Activated CD8-positive, alpha-beta memory T cell treated with anti-CD3 and anti-CD28 coated beads for 48 hours (primary cell): ENCODE data around the gene SLAIN1.

Source experiments
- DNase-seq, 3 experiments: peaks; one replicate each; pipeline ENCODE4 v3.0.0-alpha.2; 2020; ENCODE audit warnings: low read depth in 2 of 3, low spot score in 2 of 3

SLAIN1 gene

DNA sequence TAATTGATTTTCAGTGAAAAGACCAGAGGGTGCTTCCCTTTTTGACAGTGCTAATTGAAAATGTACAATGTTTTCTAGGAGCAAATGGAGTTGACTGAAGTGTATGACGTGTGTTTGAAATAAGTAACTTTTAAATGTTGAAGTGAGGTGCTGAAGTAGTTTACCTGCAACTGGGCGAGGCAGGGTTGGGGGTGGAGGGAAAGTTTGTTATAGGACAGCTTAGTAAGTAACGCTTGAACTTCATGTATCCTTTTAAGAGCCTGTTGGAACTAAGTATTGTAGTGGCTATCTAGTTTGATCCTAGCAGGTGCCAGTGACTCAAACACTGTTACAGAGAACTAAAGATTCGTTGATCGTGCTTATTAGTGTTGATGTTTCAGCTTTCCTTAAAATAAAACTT lies 5.9 kb downstream of the SLAIN1 start:
- DNase-seq = no peak

DNA sequence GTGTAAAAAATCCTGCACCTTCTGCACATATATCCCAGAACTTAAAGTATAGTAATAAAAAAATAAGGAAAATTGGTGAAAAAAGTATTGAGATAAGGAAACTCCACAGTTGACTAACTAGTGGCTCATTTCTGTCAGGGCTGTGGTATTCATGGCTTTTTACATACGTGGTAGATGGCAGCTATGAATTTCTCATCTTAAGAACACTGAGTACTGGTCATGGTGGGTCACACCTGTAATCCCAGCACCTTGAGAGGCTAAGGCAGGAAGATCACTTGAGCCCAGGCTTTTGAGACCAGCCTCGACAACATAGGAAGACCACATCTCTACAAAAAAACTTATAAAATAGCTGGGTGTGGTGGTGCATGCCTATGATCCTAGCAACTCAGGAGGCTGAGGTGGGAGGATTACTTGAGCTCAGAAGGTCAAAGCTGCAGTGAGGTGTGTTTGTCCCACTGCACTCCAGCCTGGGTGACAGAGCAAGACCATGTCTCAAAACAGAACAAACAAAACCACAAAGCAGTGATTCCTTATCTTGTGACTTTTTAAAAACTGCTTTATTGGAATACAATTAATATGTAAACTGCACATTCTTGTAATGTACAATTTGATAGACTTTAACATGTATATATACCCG lies 16.8 kb downstream of the SLAIN1 start:
- DNase-seq = no peak

DNA sequence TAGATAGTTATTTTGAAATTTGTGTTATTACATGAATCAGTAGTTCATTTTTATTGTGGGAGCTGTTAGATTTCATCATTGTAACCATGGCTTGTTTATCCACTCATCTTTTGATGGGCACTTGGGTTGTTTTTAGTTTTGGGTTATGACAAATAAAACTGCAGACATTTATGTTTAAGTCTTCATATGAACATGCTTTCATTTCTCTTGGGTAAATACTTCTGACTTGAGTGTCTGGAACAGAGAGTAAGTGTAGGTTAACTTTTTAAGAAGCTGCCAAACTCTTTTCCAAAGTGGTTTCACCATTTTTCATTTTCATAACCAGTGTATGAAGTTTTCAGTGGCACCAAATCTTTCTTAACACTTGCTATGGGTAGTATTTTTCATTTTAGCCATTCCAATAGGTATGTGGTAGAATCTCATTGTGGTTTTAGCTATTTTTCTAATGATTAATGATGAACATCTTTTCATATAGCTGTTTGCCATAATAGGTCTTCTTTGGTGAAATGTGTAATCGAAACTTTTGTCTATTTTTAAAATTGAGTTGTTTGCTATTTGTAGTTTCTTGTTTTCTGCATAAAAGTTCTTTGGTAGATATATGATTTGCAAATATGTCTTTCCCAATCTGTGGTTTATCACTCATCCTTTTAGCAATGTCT lies 17.9 kb downstream of the SLAIN1 start:
- no peak for DNase-seq

DNA sequence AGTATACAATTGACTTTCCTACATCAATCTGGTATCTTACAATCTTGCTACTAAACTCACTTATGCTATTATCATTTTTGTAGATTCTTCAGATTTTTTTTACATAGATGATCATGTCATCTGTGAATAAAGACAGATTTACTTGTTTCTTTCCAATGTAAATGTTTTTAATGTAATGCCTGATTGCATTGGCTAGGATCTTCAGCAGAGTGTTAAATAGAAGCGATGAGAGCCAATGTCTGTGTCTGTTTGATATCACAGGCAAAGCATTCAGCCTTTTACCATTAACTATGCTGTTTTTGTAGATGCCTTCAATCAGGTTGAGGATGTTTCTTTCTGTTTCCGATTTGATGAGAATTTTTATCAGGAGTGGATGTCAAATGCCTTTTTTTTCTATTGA lies 19.2 kb downstream of the SLAIN1 start:
- DNase-seq = no peak

DNA sequence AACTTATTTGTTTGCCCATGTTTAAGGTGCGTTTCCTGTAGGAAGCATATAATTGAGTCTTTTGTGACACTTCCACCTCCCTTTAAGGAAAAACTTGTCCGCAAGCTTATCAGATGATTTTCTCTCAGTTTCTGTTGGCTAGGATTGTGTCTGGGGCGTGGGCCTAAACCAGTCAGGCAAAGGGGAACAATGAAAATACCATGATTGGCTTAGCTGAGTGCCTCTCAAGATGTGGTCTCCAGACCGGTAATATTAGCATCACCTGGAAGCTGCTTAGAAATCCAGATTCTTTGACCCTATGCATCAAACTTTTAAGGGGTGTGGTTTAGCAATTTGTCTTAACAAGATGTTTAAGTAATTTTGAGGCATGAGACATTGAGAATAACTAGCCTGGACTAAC lies 20.0 kb downstream of the SLAIN1 start:
- DNase-seq = no peak

DNA sequence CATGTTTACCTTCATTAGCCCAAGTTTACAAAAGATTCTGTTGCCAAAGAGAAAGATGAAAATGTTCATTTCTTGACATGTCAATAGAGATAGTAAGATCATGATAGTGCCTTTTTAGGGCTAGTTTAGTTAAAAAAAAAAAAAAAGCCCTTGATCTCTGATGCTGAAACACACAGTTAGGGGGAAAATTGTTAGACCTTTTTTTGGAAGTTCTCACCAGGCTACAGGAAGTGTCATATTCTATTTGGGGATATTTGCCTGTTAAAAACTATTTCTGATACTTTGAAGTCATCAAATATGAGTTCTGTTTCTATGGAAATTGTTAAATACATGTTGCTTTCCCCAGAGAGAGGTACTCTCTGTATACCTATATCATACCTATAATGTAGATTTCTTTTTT lies 21.6 kb downstream of the SLAIN1 start:
- no peak for DNase-seq

DNA sequence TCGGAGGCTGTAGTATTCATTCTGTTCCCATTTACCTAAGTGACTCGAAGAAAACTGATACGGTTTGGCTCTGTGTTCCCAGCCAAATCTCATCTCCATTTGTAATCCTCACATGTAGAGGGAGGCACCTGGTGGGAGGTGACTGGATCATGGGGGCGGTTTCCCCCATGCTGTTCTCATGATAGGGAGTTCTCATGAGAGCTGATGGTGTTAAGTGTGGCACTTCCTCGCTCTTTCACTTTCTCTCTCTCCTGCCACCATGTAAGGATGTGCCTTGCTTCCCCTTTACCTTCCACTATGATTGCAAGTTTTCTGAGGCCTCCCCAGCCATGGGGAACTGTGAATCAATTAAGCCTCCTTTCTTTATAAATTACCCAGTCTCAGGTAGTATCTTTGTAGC lies 23.5 kb downstream of the SLAIN1 start:
- no peak for DNase-seq

DNA sequence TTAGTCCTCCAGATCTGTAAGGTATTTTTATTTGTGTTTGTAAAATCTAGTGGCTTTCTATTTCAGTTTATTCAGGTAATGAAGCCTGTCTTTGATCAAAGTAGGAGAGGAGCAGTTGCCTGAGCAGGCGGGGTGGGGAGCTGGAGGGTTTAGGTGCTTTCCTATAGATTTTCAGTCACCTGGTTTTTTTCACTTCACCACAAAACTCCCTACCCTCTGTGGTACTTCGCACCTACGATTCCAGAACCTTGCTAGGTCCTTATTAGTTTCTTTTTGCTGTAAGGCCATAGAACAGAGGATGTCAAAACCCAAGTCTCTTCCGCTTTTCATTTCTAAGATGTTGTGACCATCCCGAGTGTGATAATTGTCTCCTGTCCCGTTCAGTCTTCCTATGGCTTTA lies 26.6 kb downstream of the SLAIN1 start:
- no peak for DNase-seq

DNA sequence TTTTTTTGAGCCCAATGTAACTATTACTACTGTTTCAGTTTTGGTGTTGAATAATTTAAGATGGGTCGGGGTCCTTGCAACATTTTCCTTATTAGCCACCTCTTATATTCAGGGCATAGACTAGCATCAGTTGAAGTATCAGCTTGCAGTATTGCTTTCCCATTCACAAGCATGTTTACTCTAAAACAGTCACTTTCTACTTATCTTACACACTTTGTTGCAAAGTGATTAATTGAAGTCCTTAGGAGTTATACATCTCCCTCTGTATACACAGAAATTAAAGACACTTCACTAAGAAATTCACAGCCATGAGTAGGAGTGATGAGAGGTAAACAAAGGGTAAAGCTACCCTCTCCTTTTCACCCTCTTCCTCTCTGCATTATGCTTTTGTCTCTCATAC lies 27.6 kb downstream of the SLAIN1 start:
- no peak for DNase-seq

DNA sequence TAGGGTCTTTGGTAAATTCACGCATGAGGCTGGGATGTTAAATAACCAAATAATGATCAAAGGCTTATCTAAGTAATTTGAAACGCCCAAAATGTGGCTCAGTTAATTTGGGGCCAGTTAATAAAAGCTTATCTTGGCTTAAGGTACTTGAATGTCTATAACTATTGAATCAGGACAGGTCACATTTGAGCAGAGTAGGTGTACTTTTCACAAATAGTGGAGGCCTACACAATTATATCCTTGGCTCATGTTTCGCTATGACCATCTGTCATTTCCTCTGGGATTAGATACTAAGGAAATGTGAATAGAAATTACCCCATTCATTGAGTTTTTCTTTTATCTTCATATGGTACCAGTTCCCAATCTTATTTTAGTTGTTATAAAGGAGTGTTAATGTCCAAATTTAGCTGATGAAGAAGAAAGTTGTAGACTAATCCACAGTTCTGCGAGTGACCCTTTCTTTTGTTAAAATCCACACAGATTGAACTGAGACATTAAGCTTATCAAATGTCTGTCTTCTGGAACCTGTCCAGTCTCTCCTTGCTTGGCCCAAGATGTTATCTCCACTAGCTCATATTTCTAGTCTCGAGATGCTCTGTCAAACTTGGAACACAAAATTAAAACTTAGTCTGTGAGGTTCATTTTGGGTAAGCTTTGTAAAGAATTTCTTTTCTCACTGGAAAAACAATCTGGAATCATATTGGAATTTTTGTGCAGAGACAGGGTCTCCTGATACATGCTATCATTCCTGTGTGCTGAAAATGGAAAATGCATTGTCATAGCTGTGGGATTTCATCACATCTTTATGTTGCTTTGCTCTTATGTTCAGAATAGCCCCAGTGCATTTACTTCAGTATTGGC lies 31.0 kb downstream of the SLAIN1 start:
- no peak for DNase-seq

DNA sequence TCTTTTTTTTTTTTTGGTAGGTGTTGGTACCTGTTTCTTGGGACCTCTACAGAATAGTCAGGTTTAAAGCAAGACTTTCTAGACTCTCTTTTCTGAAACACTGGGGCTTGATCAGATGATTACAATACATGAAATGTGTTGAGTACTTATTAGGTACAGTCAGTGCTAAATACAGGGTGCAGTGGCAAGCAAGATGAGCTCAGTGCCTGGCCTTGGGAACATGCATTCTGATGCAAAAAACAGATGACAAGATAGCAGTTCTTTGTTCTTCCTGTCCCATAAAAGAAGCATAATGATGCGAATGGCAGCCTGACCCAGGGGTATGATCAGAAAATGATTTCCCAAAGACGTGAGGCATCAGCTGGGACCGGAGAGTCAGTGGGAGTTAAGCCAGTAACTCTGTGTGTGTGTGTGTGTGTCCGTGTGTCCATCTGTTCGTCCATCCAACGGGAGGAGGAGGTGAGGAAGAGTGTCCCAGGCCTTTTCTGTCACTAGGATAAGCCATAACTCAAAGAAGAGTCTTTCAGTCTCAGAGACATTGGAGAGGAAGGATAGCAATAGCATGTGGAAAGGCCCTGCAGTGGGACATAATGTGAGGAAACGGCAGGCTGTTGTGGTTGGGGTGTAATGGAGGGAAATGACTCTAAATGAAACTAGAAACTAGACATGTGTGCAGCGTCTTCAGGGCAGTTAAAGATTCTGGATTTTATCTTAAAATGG lies 32.2 kb downstream of the SLAIN1 start:
- peak in 1 of 3 experiments; percentile 12 for DNase-seq

DNA sequence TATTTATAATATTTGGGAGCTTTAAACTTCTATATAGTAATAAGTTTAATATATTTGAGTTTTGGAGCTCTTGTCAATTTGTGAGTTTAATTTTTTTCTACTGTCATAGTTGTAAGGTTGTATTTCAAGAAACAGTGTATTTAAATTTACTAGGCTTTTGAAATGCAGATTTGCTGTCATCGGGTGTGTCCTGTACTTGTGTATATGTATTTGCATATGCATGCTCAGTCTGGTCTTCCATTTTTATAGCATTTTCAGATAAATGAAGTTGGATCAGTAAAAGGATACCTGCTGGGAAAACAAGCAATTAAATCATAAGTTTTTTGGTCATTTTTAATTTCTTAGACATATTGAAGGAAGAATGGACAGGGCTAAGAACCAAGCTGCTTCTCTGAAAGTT lies 33.1 kb downstream of the SLAIN1 start:
- no peak for DNase-seq

DNA sequence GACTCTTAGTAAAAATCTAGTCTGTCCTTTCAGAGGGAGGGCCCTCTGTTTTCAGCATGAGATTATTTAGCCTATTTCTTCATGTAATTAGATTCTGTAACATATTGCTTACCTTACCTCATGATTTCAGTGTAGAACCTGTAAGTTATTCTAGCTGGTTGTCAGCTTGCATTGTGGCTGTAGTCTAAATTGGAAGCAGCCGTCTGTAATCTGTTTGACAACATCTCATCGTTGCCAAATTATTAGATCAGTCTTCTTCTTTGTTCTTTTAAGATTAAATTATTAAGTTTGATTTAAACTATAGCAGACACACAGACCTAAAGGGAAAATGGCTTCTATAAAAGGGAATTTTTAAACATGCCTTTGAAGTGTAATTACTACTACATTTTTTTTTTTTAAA lies 34.8 kb downstream of the SLAIN1 start:
- no peak for DNase-seq

DNA sequence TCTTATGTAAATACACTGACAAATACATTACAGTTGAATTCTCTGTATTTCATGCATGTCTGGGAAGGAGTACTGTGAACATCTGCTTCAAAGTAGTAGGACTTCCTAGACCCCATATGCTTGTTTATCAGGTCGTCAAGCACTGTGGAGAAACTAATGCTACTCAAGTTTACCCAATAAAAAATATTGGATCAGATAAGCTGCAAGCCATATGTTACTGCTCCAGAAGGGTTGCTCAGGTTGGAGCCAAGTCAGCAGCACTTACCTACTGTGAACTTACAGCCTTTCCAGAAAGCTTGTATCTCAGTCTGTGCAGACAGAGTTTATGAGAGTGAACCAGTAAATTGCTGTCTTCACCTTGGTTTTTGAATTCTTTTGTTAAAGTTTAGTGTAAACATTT lies 36.2 kb downstream of the SLAIN1 start:
- DNase-seq = no peak

DNA sequence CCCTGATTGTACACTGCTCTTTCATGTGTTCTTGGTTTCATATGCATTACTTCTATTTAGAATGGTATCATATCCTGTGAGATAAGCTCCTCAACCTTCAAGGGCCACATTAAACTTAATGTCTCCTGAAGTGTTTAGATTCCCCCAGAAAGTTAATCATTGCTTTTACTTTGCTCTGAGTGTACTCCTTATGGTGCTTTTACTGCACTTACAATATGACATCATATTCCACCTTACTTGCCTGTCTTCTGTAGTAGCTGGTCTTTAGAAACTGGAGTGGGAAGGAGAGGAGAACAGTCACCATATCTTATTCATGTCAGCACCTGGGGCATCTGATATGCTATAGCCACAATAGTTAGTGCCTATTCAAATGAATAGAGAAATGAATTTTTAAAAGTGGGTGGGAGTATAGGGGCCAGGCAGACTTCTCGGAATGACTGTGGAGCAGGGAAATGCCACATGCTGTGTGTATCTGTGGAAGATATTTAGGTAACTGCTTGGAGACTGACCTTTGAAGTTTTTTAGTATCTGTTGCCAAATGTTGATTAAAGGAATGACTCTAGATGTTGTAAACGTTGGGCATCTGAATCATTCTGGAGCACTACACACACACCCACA lies 40.2 kb downstream of the SLAIN1 start:
- DNase-seq = no peak

DNA sequence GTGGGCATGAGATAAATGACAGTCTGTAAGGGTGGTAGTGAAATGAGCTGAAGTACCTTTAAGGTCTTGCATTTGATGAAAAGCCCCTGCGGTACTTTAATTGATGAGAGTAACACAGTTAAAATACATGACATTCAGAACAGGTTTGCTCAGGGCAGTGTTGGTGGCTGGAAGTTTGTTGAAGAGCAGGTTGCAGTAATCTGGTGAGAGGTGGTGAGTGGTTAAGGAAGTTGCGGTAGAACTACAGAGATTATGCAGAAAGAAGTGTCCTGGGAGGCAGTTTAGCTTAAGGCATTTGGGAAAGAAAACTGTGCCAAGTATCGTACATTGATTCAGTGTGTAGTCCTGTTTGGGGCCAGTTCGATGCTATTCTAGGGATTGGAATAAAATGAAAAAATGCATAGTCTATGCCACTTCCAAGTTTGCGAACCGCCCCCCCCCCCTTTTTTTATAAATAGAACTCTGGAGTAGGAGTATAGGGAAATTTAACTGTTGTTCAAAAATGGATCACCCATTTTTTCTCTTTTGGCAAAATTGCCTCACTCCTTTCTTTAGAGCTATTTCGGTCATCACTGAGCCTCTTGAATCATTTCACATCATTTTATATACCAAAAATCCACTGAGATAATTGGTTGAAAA lies 42.7 kb downstream of the SLAIN1 start:
- DNase-seq = no peak

DNA sequence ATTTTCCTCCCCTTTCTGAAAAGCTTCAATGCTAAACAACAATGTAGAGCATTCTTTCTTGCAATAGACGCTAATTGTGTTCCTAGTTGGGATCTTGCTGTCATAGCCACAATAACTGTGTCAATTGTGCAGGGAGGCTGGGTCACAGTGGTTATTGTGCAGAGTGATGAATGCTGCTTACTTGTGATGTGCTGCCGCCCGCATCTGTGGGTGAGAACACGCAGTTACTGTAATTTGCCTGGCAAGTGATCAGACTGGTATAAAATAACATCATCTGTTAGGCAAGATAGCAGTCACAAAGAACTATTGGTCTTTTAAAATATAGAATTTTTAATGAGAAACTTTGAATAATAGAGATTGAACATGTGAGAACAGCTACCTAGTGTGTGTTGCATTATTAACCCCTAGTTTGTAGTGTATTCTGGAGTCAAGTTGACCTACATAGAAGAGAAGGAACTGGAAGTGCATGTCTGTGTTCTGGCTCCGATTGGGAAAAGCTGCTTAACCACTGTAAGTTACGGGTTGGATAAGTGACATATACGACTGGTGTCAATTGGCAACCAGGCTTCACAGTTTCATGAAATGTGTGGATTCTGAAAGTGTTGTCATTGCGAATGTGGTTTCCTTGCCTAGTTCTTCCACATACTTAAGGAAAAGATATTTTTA lies 43.6 kb downstream of the SLAIN1 start:
- DNase-seq = no peak

DNA sequence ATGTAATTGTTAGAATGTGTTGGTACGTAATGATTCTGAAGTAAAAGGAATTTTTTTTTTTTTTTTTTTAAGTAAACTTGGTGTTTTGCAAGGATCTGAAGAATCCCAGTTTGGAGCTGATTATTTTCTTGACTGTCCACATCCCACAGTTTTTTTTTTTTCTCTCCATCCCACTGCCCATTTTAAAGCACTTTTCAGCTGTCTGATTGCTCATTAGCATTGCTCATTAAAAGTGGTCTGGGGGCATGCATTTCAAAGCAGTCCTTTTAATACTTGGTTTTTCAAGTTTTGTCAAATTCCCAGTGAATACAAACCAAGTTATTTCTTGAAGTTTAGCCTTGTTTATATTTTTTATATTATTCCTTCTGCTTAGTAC lies 44.1 kb downstream of the SLAIN1 start:
- no peak for DNase-seq

DNA sequence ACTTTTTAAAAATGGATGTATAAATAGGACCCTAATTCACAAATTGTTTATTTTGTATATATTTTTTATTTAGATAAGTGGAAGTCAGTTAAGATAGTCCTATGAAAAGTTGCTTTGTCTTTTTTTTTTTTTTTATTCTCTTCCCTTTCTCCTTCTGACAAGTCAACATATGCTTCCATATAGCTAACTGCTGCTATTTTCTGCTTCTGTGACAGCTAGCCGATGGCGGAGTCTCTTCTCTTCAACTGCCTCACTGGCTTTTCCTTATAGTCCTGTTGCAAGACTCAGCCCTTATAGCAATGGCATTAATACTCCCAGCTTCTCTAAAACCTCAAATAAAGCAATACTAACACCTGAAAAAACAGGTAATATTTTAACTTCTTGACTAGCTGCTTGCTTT lies 45.3 kb downstream of the SLAIN1 start:
- no peak for DNase-seq

DNA sequence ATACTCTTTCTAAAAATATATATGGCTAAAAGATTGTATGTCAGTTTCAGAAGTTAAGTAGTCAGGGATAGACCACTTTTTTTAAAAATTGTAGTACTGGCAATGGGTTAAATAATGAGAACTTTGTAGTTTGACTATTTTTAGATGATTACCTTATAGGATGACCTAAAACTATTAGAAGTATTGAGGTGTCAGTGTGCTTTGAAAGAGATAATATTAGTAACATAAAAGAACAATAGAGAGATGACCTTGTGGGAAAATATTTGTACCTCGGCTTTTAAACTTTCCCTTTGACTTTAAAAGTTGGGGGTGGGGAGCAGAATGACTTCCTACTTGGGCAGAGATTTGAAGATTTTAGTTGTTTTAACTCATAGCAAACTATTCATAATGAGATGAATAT lies 48.3 kb downstream of the SLAIN1 start:
- DNase-seq = no peak
